ENCODE results near the gene SKOR1. TPM values are rescaled to one million over a fixed set of nuclear protein-coding genes. Genes with fewer than 3 reads are reported as not detected.

Gene SKOR1
- total and polyA plus RNA-seq, 10 of the 15 experiments (the other 5 are each of a cell fraction or from before 2014, with no cell fraction given) = 0.04 to 0.36 (median 0.10) TPM; not detected in 4

- TF ChIP-seq CUX1 (IDR thresholded peaks at IDR 0.05; ENCODE audit: insufficient replicate concordance, low read depth, low read length) (no peak), FOS (IDR thresholded peaks at IDR 0.05; ENCODE audit: borderline replicate concordance, extremely low read depth, insufficient read length) (no peak), NBN (IDR thresholded peaks at IDR 0.05) (peak; percentile 81), SMC3 (IDR thresholded peaks at IDR 0.05; ENCODE audit: borderline replicate concordance, low read length) (peak; percentile 64; the same call in 1 of the 2 replicates), SMARCA5 (IDR thresholded peaks at IDR 0.05) (peak; percentile 54; the same call in 1 of the 2 replicates), CREB1 (IDR thresholded peaks at IDR 0.05; ENCODE audit: low read depth) (no peak), NR2F1 (conservative IDR thresholded peaks at IDR 0.05) (peak; percentile 82), RAD21 (IDR thresholded peaks at IDR 0.05; ENCODE audit: insufficient read depth, low read depth, low read length) (peak; percentile 68), KLF5 (IDR thresholded peaks at IDR 0.05; ENCODE audit: partially characterized antibody) (no peak), WRNIP1 (IDR thresholded peaks at IDR 0.05; ENCODE audit: borderline replicate concordance, low read depth, low read length) (no peak), EP300 (IDR thresholded peaks at IDR 0.05; ENCODE audit: borderline replicate concordance in 1 of 2, control insufficient read depth in 1 of 2, low read depth in 2 of 2, low read length in 2 of 2) (peak in 1 of 2 experiments; percentile 34; a peak in 1 of 4 replicates), MAX (IDR thresholded peaks at IDR 0.05; ENCODE audit: low read depth, low read length) (peak; percentile 34), CBFB (IDR thresholded peaks at IDR 0.05; ENCODE audit: low read depth) (peak; percentile 74; the same call in 1 of the 2 replicates), ZNF24 (IDR thresholded peaks at IDR 0.05) (no peak), E2F4 (IDR thresholded peaks at IDR 0.05; ENCODE audit: low read depth, low read length) (no peak), IKZF2 (IDR thresholded peaks at IDR 0.05) (peak; percentile 41 to 48; a peak in 3 of 4 replicates), BRCA1 (IDR thresholded peaks at IDR 0.05; ENCODE audit: low read depth, low read length) (no peak), RCOR1 (conservative IDR thresholded peaks at IDR 0.05; ENCODE audit: low read depth, low read length) (no peak), SREBF1 (IDR thresholded peaks at IDR 0.05; ENCODE audit: low read length) (no peak), POU2F2 (IDR thresholded peaks at IDR 0.05; ENCODE audit: borderline replicate concordance, low read depth, low read length) (0 out of 3 replicates have a peak, but pooled peaks have one; percentile 40), PKNOX1 (IDR thresholded peaks at IDR 0.05) (peak; percentile 74), BHLHE40 (IDR thresholded peaks at IDR 0.05; ENCODE audit: borderline replicate concordance in 1 of 2, low read depth in 2 of 2, low read length in 1 of 2) (peak; percentile 78 to 87), SMAD5 (IDR thresholded peaks at IDR 0.05; ENCODE audit: low read depth) (no peak), RUNX3 (IDR thresholded peaks at IDR 0.05; ENCODE audit: low read length) (peak; percentile 92), IKZF1 (conservative IDR thresholded peaks at IDR 0.05) (peak; percentile 24; the same call in 1 of the 2 replicates), PAX5 (IDR thresholded peaks at IDR 0.05; ENCODE audit: borderline replicate concordance, low read depth, low read length) (peak; percentile 81; the same call in 1 of the 2 replicates)
Measured at GRCh38 chr15:67783303-67783702, 42.0 kb upstream of the SKOR1 start (continued).

All from GM12878 (cell line).